GM21526 (cell line): ENCODE data around the gene CAMK2N1.

Experiments used
- ATAC-seq: cut with Tn5 transposase; IDR thresholded peaks from one replicate; pipeline ENCODE4 v1.9.1; 2021; ENCODE audit warnings: moderate library complexity; ENCODE audit not compliant: unreplicated experiment, low FRiP score

CAMK2N1 gene

GRCh38 chr1:20480243-20480944 is 5.6 kb downstream of the CAMK2N1 start:
- ATAC-seq, result no peak

GRCh38 chr1:20479840-20480239 is 6.2 kb downstream of the CAMK2N1 start:
- no peak for ATAC-seq

GRCh38 chr1:20478057-20478635 is 7.9 kb downstream of the CAMK2N1 start:
- no peak for ATAC-seq

GRCh38 chr1:20477348-20478056 is 8.5 kb downstream of the CAMK2N1 start:
- ATAC-seq, result no peak

GRCh38 chr1:20476265-20477038 is 9.6 kb downstream of the CAMK2N1 start:
- ATAC-seq, result no peak

GRCh38 chr1:20474996-20475395 is 11.0 kb downstream of the CAMK2N1 start:
- no peak for ATAC-seq

- no peak for ATAC-seq
These were observed 11.6 kb downstream of the CAMK2N1 start for GRCh38 chr1:20474333-20474975.

- no peak for ATAC-seq
These were observed 12.1 kb downstream of the CAMK2N1 start for GRCh38 chr1:20473894-20474293.

- ATAC-seq, result no peak
These were observed 12.9 kb downstream of the CAMK2N1 start for GRCh38 chr1:20472860-20473711.

- ATAC-seq, result no peak
These were observed 13.9 kb downstream of the CAMK2N1 start for GRCh38 chr1:20472121-20472520.

- no peak for ATAC-seq
These were observed 15.8 kb downstream of the CAMK2N1 start for GRCh38 chr1:20470194-20470593.

- ATAC-seq, result no peak
These were observed 16.5 kb downstream of the CAMK2N1 start for GRCh38 chr1:20469406-20470076.

- no peak for ATAC-seq
These were observed 19.7 kb downstream of the CAMK2N1 start for GRCh38 chr1:20466273-20466672.

- no peak for ATAC-seq
These were observed 20.8 kb downstream of the CAMK2N1 start for GRCh38 chr1:20465187-20465586.

GRCh38 chr1:20463502-20463901 is 22.5 kb downstream of the CAMK2N1 start:
- ATAC-seq, result no peak

GRCh38 chr1:20462397-20462796 is 23.6 kb downstream of the CAMK2N1 start:
- ATAC-seq, result no peak

- no peak for ATAC-seq
These were observed 27.3 kb downstream of the CAMK2N1 start for GRCh38 chr1:20458717-20459116.

GRCh38 chr1:20454004-20454403 is 32.0 kb downstream of the CAMK2N1 start:
- no peak for ATAC-seq

GRCh38 chr1:20449735-20450311 is 36.2 kb downstream of the CAMK2N1 start:
- no peak for ATAC-seq
